Measurements from ENCODE around the gene TRIM34. TPM values are rescaled to one million over a fixed set of nuclear protein-coding genes. Genes with fewer than 3 reads are reported as not detected.

The TRIM34 gene
- total RNA-seq, 1 experiment from 2014 or later = 19.7 TPM

DNA sequence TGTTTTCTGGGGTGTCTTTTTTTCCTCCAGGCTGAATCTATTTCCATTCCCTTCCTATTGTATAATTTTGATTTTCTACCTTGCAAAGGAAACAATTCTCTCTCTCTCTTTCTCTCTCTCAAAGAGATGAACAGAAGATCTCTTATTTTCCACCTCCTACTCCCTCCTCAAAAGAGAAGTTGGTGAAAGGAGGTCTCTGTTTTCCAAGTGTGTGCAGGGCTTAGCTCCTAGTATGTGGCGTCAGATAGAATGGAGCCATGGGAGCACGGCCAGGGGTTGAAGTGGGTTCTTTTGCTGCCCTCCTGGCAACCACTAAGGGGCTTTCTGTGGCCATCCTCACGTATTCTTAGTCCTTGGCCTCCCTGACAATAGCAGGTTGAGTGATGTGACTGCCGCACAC is 480 bp downstream of the TRIM34 start:
- Histone ChIP-seq H3K4me1 (ENCODE audit: low read length) (peaks cover 18% of the 10 kb centered on the region), H3K4me3 (ENCODE audit: low read length) (peak overlapping the region; percentile 69), H4K20me1 (ENCODE audit: insufficient read depth, low read depth, low read length) (no peaks in the 10 kb centered on the region), H3K9ac (ENCODE audit: low read length) (peak overlapping the region; percentile 72), H3K79me2 (ENCODE audit: low read length) (0 out of 2 replicates have a peak, but pooled peaks cover 3% of the 10 kb centered on the region), H3K9me2 (replicated peaks; ENCODE audit: insufficient read depth, low read length) (no peaks in the 10 kb centered on the region), H3K9me3 (ENCODE audit: low read length) (no peaks in the 10 kb centered on the region), H3K27ac (ENCODE audit: low read length) (no peak overlapping the region), H3K36me3 (ENCODE audit: insufficient read depth, low read length) (no peaks in the 10 kb centered on the region), H2AFZ (ENCODE audit: low read length) (peak overlapping the region; percentile 47; the same call in 1 of the 2 replicates), H3K4me2 (ENCODE audit: low read depth, low read length, poor library complexity, severe bottlenecking) (peak overlapping the region; percentile 72), H3K27me3 (ENCODE audit: low read length) (no peaks in the 10 kb centered on the region)
- no peak for DNase-seq

GRCh38 chr11:5626196-5626595 is 1.4 kb downstream of the TRIM34 start:
- Histone ChIP-seq H3K27me3 (ENCODE audit: low read length) (no peaks in the 10 kb centered on the region), H3K9ac (ENCODE audit: low read length) (peak overlapping the region; percentile 72), H3K9me3 (ENCODE audit: low read length) (no peaks in the 10 kb centered on the region), H3K79me2 (ENCODE audit: low read length) (0 out of 2 replicates have a peak, but pooled peaks cover 3% of the 10 kb centered on the region), H3K4me1 (ENCODE audit: low read length) (peaks cover 18% of the 10 kb centered on the region), H3K9me2 (replicated peaks; ENCODE audit: insufficient read depth, low read length) (no peaks in the 10 kb centered on the region), H4K20me1 (ENCODE audit: insufficient read depth, low read depth, low read length) (no peaks in the 10 kb centered on the region), H2AFZ (ENCODE audit: low read length) (no peak overlapping the region), H3K4me3 (ENCODE audit: low read length) (peak overlapping the region; percentile 69; the same call in 1 of the 2 replicates), H3K36me3 (ENCODE audit: insufficient read depth, low read length) (no peaks in the 10 kb centered on the region), H3K4me2 (ENCODE audit: low read depth, low read length, poor library complexity, severe bottlenecking) (peak overlapping the region; percentile 72), H3K27ac (ENCODE audit: low read length) (no peak overlapping the region)
- no peak for DNase-seq

- H3K4me2 ChIP-seq (ENCODE audit: low read depth, low read length, poor library complexity, severe bottlenecking) = no peak overlapping the region
- H3K9ac ChIP-seq (ENCODE audit: low read length) = no peak overlapping the region
- peaks cover 10% of the 10 kb centered on the region for H3K4me1 ChIP-seq (ENCODE audit: low read length)
- no peaks in the 10 kb centered on the region for H4K20me1 ChIP-seq (ENCODE audit: insufficient read depth, low read depth, low read length)
- H3K27me3 ChIP-seq (ENCODE audit: low read length) = no peaks in the 10 kb centered on the region
- H3K9me2 ChIP-seq (replicated peaks; ENCODE audit: insufficient read depth, low read length) = no peaks in the 10 kb centered on the region
- no peaks in the 10 kb centered on the region for H3K36me3 ChIP-seq (ENCODE audit: insufficient read depth, low read length)
- DNase-seq = no peak
- H2AFZ ChIP-seq (ENCODE audit: low read length) = no peak overlapping the region
- no peak overlapping the region for H3K4me3 ChIP-seq (ENCODE audit: low read length)
- H3K27ac ChIP-seq (ENCODE audit: low read length) = no peak overlapping the region
- no peaks in the 10 kb centered on the region for H3K9me3 ChIP-seq (ENCODE audit: low read length)
- no peaks in the 10 kb centered on the region for H3K79me2 ChIP-seq (ENCODE audit: low read length)
These were observed 6.6 kb downstream of the TRIM34 start for GRCh38 chr11:5631417-5631816.

DNA sequence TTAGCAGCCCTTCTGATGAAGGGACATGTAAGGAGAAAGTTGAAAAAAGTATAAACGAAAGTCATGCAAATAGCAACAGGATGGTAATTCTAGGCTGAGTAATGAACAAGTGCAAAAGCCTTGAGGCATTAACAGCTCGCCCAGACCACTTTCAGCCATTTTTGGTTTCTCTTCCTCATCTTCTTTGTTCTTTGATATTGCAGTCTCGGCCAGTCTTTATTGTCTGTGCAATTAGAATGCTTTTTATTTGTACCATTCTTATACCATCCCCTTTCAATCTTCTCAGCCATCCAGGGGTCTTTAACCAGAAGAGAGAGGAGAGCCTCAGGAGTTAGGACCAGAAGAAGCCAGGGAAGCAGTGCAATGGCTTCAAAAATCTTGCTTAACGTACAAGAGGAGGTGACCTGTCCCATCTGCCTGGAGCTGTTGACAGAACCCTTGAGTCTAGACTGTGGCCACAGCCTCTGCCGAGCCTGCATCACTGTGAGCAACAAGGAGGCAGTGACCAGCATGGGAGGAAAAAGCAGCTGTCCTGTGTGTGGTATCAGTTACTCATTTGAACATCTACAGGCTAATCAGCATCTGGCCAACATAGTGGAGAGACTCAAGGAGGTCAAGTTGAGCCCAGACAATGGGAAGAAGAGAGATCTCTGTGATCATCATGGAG is 7.3 kb downstream of the TRIM34 start:
- Histone ChIP-seq H4K20me1 (ENCODE audit: insufficient read depth, low read depth, low read length) (no peaks in the 10 kb centered on the region), H3K9me3 (ENCODE audit: low read length) (no peaks in the 10 kb centered on the region), H3K4me1 (ENCODE audit: low read length) (peaks cover 10% of the 10 kb centered on the region), H3K27me3 (ENCODE audit: low read length) (no peaks in the 10 kb centered on the region), H3K27ac (ENCODE audit: low read length) (no peak overlapping the region), H3K4me2 (ENCODE audit: low read depth, low read length, poor library complexity, severe bottlenecking) (no peak overlapping the region), H2AFZ (ENCODE audit: low read length) (peak overlapping the region; percentile 2; the same call in 1 of the 2 replicates), H3K9me2 (replicated peaks; ENCODE audit: insufficient read depth, low read length) (no peaks in the 10 kb centered on the region), H3K9ac (ENCODE audit: low read length) (no peak overlapping the region), H3K36me3 (ENCODE audit: insufficient read depth, low read length) (no peaks in the 10 kb centered on the region), H3K79me2 (ENCODE audit: low read length) (no peaks in the 10 kb centered on the region), H3K4me3 (ENCODE audit: low read length) (no peak overlapping the region)
- DNase-seq = peak; percentile 44

GRCh38 chr11:5639953-5640352 is 15.2 kb downstream of the TRIM34 start:
- Histone ChIP-seq H3K36me3 (ENCODE audit: insufficient read depth, low read length) (no peaks in the 10 kb centered on the region), H3K9me3 (ENCODE audit: low read length) (no peaks in the 10 kb centered on the region), H4K20me1 (ENCODE audit: insufficient read depth, low read depth, low read length) (no peaks in the 10 kb centered on the region), H3K27ac (ENCODE audit: low read length) (no peak overlapping the region), H3K4me1 (ENCODE audit: low read length) (no peaks in the 10 kb centered on the region), H2AFZ (ENCODE audit: low read length) (no peak overlapping the region), H3K27me3 (ENCODE audit: low read length) (no peaks in the 10 kb centered on the region), H3K9me2 (replicated peaks; ENCODE audit: insufficient read depth, low read length) (no peaks in the 10 kb centered on the region), H3K4me2 (ENCODE audit: low read depth, low read length, poor library complexity, severe bottlenecking) (no peak overlapping the region), H3K4me3 (ENCODE audit: low read length) (no peak overlapping the region), H3K79me2 (ENCODE audit: low read length) (no peaks in the 10 kb centered on the region), H3K9ac (ENCODE audit: low read length) (no peak overlapping the region)
- no peak for DNase-seq

GRCh38 chr11:5643585-5643984 is 18.8 kb downstream of the TRIM34 start:
- Histone ChIP-seq H3K9me2 (replicated peaks; ENCODE audit: insufficient read depth, low read length) (no peaks in the 10 kb centered on the region), H3K79me2 (ENCODE audit: low read length) (no peaks in the 10 kb centered on the region), H3K9me3 (ENCODE audit: low read length) (no peaks in the 10 kb centered on the region), H3K4me2 (ENCODE audit: low read depth, low read length, poor library complexity, severe bottlenecking) (no peak overlapping the region), H3K4me1 (ENCODE audit: low read length) (no peaks in the 10 kb centered on the region), H3K27me3 (ENCODE audit: low read length) (no peaks in the 10 kb centered on the region), H4K20me1 (ENCODE audit: insufficient read depth, low read depth, low read length) (no peaks in the 10 kb centered on the region), H3K27ac (ENCODE audit: low read length) (no peak overlapping the region), H3K36me3 (ENCODE audit: insufficient read depth, low read length) (no peaks in the 10 kb centered on the region), H3K9ac (ENCODE audit: low read length) (no peak overlapping the region), H2AFZ (ENCODE audit: low read length) (no peak overlapping the region), H3K4me3 (ENCODE audit: low read length) (no peak overlapping the region)
- DNase-seq = no peak

DNA sequence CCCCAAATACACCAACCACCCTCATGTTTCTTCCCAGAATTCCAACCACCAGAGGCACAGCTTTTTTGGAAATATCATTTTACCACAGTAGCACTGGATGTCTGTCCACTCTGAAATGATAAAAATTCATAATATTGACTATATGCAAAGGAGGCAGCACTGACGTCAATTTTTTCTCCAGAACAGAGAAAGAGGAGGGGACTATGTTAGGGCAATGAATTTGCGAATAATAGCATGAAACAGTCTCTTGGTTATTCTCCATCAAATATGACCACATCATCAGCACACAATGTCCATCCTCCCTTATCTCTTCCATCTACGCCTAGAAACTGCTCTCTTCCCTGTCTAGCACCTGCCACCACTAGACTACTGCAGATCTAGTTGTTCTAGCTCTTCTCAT is 21.3 kb downstream of the TRIM34 start:
- Histone ChIP-seq H3K9ac (ENCODE audit: low read length) (no peak overlapping the region), H3K9me2 (replicated peaks; ENCODE audit: insufficient read depth, low read length) (no peaks in the 10 kb centered on the region), H3K4me2 (ENCODE audit: low read depth, low read length, poor library complexity, severe bottlenecking) (no peak overlapping the region), H3K79me2 (ENCODE audit: low read length) (no peaks in the 10 kb centered on the region), H4K20me1 (ENCODE audit: insufficient read depth, low read depth, low read length) (no peaks in the 10 kb centered on the region), H3K4me1 (ENCODE audit: low read length) (no peaks in the 10 kb centered on the region), H3K4me3 (ENCODE audit: low read length) (no peak overlapping the region), H3K27me3 (ENCODE audit: low read length) (no peaks in the 10 kb centered on the region), H3K36me3 (ENCODE audit: insufficient read depth, low read length) (no peaks in the 10 kb centered on the region), H3K27ac (ENCODE audit: low read length) (no peak overlapping the region), H2AFZ (ENCODE audit: low read length) (no peak overlapping the region), H3K9me3 (ENCODE audit: low read length) (no peaks in the 10 kb centered on the region)
- no peak for DNase-seq

DNA sequence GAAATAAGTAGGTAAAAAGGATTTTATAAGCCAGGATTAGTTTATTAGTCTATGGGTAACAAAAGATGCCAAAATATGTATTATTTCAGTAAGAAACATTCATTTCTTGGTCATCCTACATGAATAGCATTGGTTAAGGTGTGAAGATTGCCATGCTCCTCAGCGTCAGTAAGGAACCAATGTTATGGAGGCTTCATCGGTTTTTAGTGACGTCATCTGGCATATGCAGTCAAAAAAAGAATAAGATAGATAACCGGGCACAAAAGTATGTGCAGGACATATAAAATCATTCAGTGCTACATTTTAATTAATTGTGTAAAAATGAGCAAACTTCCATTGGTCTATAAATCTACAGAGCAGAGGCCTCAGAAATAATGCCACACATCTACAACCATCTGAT is 30.7 kb downstream of the TRIM34 start:
- H3K27me3 ChIP-seq (ENCODE audit: low read length) = no peaks in the 10 kb centered on the region
- H3K9me3 ChIP-seq (ENCODE audit: low read length) = no peaks in the 10 kb centered on the region
- DNase-seq = no peak
- no peaks in the 10 kb centered on the region for H3K36me3 ChIP-seq (ENCODE audit: insufficient read depth, low read length)
- H3K4me2 ChIP-seq (ENCODE audit: low read depth, low read length, poor library complexity, severe bottlenecking) = no peak overlapping the region
- H3K9ac ChIP-seq (ENCODE audit: low read length) = no peak overlapping the region
- H3K79me2 ChIP-seq (ENCODE audit: low read length) = no peaks in the 10 kb centered on the region
- H3K4me3 ChIP-seq (ENCODE audit: low read length) = no peak overlapping the region
- H2AFZ ChIP-seq (ENCODE audit: low read length) = no peak overlapping the region
- no peaks in the 10 kb centered on the region; the same call in 1 of the 2 replicates for H3K9me2 ChIP-seq (replicated peaks; ENCODE audit: insufficient read depth, low read length)
- no peak overlapping the region for H3K27ac ChIP-seq (ENCODE audit: low read length)
- no peaks in the 10 kb centered on the region for H3K4me1 ChIP-seq (ENCODE audit: low read length)
- no peaks in the 10 kb centered on the region for H4K20me1 ChIP-seq (ENCODE audit: insufficient read depth, low read depth, low read length)

All from Karpas-422 (cell line).